Measurements from ENCODE around the gene TMEM101.

- TF ChIP-seq, protein P1, sequence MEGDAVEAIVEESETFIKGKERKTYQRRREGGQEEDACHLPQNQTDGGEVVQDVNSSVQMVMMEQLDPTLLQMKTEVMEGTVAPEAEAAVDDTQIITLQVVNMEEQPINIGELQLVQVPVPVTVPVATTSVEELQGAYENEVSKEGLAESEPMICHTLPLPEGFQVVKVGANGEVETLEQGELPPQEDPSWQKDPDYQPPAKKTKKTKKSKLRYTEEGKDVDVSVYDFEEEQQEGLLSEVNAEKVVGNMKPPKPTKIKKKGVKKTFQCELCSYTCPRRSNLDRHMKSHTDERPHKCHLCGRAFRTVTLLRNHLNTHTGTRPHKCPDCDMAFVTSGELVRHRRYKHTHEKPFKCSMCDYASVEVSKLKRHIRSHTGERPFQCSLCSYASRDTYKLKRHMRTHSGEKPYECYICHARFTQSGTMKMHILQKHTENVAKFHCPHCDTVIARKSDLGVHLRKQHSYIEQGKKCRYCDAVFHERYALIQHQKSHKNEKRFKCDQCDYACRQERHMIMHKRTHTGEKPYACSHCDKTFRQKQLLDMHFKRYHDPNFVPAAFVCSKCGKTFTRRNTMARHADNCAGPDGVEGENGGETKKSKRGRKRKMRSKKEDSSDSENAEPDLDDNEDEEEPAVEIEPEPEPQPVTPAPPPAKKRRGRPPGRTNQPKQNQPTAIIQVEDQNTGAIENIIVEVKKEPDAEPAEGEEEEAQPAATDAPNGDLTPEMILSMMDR (conservative IDR thresholded peaks at IDR 0.05; ENCODE audit: low read length): no peak
- TF ChIP-seq EZH2phosphoT487 (IDR thresholded peaks at IDR 0.05; ENCODE audit: borderline replicate concordance): no peak
Measured at GRCh38 chr17:44004761-44005526, 9.8 kb downstream of the TMEM101 start.
